NCI-H226 (cell line): ENCODE measurements around the gene RUSF1.
"Not testable (repeated sequence)": the region's sequence is repeated elsewhere in the genome, so short reads cannot be mapped to it uniquely, and the experiment has no call there.

Experiments used
- DNase-seq: peaks from one replicate; pipeline ENCODE4 v3.0.0-alpha.2; 2015

Gene RUSF1

GRCh38 chr16:31445931-31446330 lies 62.3 kb downstream of the RUSF1 start:
- not testable (repeated sequence) for DNase-seq

- no peak for DNase-seq
These were observed 66.2 kb downstream of the RUSF1 start for GRCh38 chr16:31441956-31442355.

- no peak for DNase-seq
These were observed 67.5 kb downstream of the RUSF1 start for GRCh38 chr16:31440516-31441184.

GRCh38 chr16:31439519-31439918 lies 68.7 kb downstream of the RUSF1 start:
- DNase-seq: no peak
